ENCODE results near the gene ARHGAP33.
A peak's percentile ranks its signal among the peaks of the same experiment; 100 is the strongest.

Gene ARHGAP33

GRCh38 chr19:35775298-35776101, at the start of gene ARHGAP33:
Gene ARHGAP33 (plus strand): TSS chr19:35775564. CDS start chr19:35775659, 95 bp downstream.
- peak; percentile 72 for TF ChIP-seq POLR2A (IDR thresholded peaks at IDR 0.05; ENCODE audit: low read depth, low read length)
- FAIRE-seq, result peak; percentile 75

GRCh38 chr19:35727053-35727955, 48.1 kb upstream of the ARHGAP33 start:
- FAIRE-seq (no peak), DNase-seq (ENCODE audit: insufficient read length, low spot score) (no peak)
- no peak for TF ChIP-seq POLR2A (IDR thresholded peaks at IDR 0.05; ENCODE audit: low read depth, low read length)

More at GRCh38 chr19:35775298-35776101, at the start of gene ARHGAP33:
- peak; percentile 99 for DNase-seq (ENCODE audit: insufficient read length, low spot score)

- FAIRE-seq, result no peak
- DNase-seq (ENCODE audit: insufficient read length, low spot score), result no peak
- TF ChIP-seq POLR2A (IDR thresholded peaks at IDR 0.05; ENCODE audit: low read depth, low read length), result no peak
These were observed 47.2 kb upstream of the ARHGAP33 start for GRCh38 chr19:35727956-35728706.

GRCh38 chr19:35729021-35729420, 46.3 kb upstream of the ARHGAP33 start:
- FAIRE-seq (no peak), DNase-seq (ENCODE audit: insufficient read length, low spot score) (no peak)
- TF ChIP-seq POLR2A (IDR thresholded peaks at IDR 0.05; ENCODE audit: low read depth, low read length), result no peak

GRCh38 chr19:35729763-35730162, 45.6 kb upstream of the ARHGAP33 start:
- TF ChIP-seq POLR2A (IDR thresholded peaks at IDR 0.05; ENCODE audit: low read depth, low read length), result no peak
- FAIRE-seq (no peak), DNase-seq (ENCODE audit: insufficient read length, low spot score) (no peak)

GRCh38 chr19:35730326-35730725, 45.0 kb upstream of the ARHGAP33 start:
- no peak for DNase-seq (ENCODE audit: insufficient read length, low spot score)
- no peak for FAIRE-seq
- no peak for TF ChIP-seq POLR2A (IDR thresholded peaks at IDR 0.05; ENCODE audit: low read depth, low read length)

DNA sequence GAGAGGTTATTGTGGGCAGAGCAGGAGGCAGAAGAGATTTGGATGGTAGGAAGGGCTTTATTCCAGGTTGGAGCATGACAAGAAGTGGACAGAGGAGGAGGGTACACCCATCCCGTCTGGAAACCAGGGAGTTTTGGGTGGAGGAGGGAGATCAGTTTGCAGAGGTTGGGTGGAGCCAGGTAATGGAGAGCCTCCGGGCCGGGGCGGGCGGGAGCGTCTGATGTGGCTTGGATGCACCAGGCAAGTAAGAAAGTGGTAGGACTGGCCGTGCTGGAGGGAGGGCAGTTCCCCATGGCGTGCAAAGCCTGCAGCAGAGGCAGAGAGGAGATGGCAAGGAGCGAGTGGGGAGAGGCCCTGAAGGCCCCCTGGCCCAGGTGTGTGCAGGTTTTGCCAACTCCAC, 44.0 kb upstream of the ARHGAP33 start:
- TF ChIP-seq POLR2A (IDR thresholded peaks at IDR 0.05; ENCODE audit: low read depth, low read length), result no peak
- FAIRE-seq, result no peak

DNA sequence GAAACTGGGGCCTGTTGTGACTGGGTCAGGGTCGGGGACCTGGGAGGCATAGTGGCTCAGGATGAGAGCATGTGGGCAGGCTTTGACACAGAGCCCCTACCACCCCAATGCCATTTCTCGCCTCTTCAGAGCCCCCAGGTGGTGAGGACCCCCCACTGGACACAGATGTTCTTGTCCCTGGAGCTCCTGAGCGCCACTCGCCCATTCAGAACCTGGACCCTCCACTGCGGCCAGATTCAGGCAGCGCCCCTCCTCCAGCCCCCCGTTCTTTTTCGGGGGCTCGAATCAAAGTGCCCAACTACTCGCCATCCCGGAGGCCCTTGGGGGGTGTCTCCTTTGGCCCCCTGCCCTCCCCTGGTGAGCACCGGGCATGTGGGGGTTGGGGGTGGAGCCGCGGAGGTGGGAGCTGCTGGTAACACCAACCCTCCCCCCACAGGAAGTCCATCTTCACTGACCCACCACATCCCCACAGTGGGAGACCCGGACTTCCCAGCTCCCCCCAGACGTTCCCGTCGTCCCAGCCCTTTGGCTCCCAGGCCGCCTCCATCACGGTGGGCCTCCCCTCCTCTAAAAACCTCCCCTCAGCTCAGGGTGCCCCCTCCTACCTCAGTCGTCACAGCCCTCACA, 43.5 kb upstream of the ARHGAP33 start:
- TF ChIP-seq POLR2A (IDR thresholded peaks at IDR 0.05; ENCODE audit: low read depth, low read length), result no peak
- no peak for FAIRE-seq
- DNase-seq (ENCODE audit: insufficient read length, low spot score), result no peak

More for the DNA sequence above, 44.0 kb upstream of the ARHGAP33 start:
- no peak for DNase-seq (ENCODE audit: insufficient read length, low spot score)

DNA sequence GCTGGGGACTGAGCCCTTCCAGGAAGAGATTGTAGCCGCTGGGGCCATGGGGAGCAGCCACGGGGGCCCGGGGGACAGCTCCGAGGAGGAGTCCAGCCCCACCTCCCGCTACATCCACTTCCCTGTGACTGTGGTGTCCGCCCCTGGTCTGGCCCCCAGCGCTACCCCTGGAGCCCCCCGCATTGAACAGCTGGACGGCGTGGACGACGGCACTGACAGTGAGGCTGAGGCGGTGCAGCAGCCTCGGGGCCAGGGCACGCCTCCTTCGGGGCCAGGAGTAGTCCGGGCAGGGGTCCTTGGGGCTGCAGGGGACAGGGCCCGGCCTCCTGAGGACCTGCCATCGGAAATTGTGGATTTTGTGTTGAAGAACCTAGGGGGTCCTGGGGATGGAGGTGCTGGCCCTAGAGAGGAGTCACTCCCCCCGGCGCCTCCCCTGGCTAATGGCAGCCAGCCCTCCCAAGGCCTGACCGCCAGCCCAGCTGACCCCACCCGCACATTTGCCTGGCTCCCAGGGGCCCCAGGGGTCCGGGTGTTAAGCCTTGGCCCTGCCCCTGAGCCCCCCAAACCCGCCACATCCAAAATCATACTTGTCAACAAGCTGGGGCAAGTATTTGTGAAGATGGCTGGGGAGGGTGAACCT, 42.7 kb upstream of the ARHGAP33 start:
- FAIRE-seq (no peak), DNase-seq (ENCODE audit: insufficient read length, low spot score) (no peak)
- TF ChIP-seq POLR2A (IDR thresholded peaks at IDR 0.05; ENCODE audit: low read depth, low read length), result no peak

DNA sequence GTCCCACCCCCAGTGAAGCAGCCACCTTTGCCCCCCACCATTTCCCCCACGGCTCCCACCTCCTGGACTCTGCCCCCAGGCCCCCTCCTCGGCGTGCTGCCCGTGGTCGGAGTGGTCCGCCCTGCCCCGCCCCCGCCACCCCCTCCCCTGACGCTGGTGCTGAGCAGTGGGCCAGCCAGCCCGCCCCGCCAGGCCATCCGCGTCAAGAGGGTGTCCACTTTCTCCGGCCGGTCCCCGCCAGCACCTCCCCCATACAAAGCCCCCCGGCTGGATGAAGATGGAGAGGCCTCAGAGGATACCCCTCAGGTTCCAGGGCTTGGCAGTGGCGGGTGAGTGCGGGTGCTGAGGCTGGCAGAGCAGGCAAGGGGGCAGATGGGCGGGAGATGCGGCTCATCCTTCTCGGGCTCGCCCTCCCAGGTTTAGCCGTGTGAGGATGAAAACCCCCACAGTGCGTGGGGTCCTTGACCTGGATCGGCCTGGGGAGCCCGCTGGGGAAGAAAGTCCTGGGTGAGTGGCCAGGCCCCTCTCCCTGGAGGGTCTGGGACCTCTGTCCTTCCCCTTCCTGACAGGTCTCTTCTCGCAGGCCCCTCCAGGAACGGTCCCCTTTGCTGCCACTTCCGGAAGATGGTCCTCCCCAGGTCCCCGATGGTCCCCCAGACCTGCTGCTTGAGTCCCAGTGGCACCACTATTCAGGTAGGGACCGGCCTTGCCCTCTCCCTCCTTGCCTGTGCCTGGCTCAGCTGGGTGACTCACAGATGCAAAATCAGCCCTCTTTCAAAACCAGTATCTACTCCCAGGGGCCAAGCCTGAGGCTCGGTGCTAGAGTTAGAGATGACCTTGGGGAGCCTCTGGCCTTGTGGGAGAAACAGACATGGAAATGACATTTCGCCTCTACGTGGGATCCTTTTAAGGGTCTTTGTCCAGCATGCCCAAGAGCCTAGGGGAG, 41.9 kb upstream of the ARHGAP33 start:
- FAIRE-seq, result no peak
- TF ChIP-seq POLR2A (IDR thresholded peaks at IDR 0.05; ENCODE audit: low read depth, low read length), result no peak
- no peak for DNase-seq (ENCODE audit: insufficient read length, low spot score)

DNA sequence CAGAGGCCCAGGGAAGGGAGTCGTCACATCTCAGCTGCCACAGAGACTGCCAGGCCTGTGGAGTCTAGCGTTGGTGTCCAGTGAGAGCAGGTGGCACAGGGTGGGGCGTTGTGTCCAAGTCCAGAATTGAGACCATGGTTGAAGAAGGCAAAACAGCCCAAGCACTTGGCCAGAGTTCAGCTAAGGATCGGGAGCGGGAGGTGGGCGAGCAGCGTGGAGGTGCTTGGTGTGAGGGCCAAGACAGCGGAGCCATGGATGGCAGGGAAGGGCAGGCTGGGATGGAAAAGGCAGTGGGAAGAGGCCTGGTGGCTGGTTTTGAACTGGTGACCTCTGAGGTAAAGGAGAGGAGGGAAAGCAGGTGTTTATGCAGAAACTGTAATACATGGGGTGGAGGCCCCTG, 41.1 kb upstream of the ARHGAP33 start:
- FAIRE-seq (no peak), DNase-seq (ENCODE audit: insufficient read length, low spot score) (no peak)
- no peak for TF ChIP-seq POLR2A (IDR thresholded peaks at IDR 0.05; ENCODE audit: low read depth, low read length)

- FAIRE-seq (no peak), DNase-seq (ENCODE audit: insufficient read length, low spot score) (no peak)
- no peak for TF ChIP-seq POLR2A (IDR thresholded peaks at IDR 0.05; ENCODE audit: low read depth, low read length)
These were observed 40.5 kb upstream of the ARHGAP33 start for GRCh38 chr19:35734889-35735288.
